Uterus (tissue), 4 donors: ENCODE measurements around the gene ITGAV. TPM values are rescaled to one million over a fixed set of nuclear protein-coding genes. Genes with fewer than 3 reads are reported as not detected.
A peak's percentile ranks its signal among the peaks of the same experiment; 100 is the strongest.

ENCODE experiments used
- DNase-seq, 2 donors: peaks; one replicate each; pipeline ENCODE4 v3.0.0-alpha.2; 2019 to 2020
- H3K27ac ChIP-seq, 2 donors: fragments of 200-600 bp; sonication (generic); 1 replicate in 1 of 2; 2 replicates in 1 of 2; pipeline ENCODE4 v1.5.1; 2016 to 2018
- H3K27me3 ChIP-seq, 2 donors: fragments of 200-600 bp; sonication (generic); one replicate each; pipeline ENCODE4 v1.5.1; 2018 to 2019; ENCODE audit warnings: control low read depth in 1 of 2
- H3K36me3 ChIP-seq, 2 donors: fragments of 200-600 bp; sonication (generic); one replicate each; pipeline ENCODE4 v1.5.1; 2019; ENCODE audit warnings: control low read depth in 1 of 2
- H3K4me1 ChIP-seq, 2 donors: fragments of 200-600 bp; sonication (generic); one replicate each; pipeline ENCODE4 v1.5.1; 2018 to 2019; ENCODE audit warnings: control low read depth in 1 of 2
- H3K4me3 ChIP-seq, 2 donors: fragments of 200-600 bp; sonication (generic); 1 replicate in 1 of 2; 2 replicates in 1 of 2; pipeline ENCODE4 v1.5.1; 2018 to 2019; ENCODE audit warnings: mild to moderate bottlenecking in 1 of 2
- H3K9me3 ChIP-seq, 2 donors: fragments of 200-600 bp; sonication (generic); one replicate each; pipeline ENCODE4 v1.5.1; 2019; ENCODE audit warnings: control low read depth in 1 of 2
- POLR2A ChIP-seq, 2 donors: fragments of 450-650 bp; IDR thresholded peaks; one replicate each; pipeline ENCODE4 v1.6.1; 2016; ENCODE audit warnings: antibody characterized with exemption in 2 of 2, mild to moderate bottlenecking in 1 of 2, moderate library complexity in 1 of 2
- intact Hi-C: fragments of 100-400 bp; cut with DNase I; formaldehyde crosslinking; loops from one replicate; pipeline ENCODE4 v1.15.1; 2023; ENCODE audit warnings: low total_unique reads
- total RNA-seq, 4 donors: library from RNA; depleted of rRNA in 3 of 4; stranded (reverse); fragments of >200 nt in 3 of 4; gene quantifications; one replicate each; pipeline versions ENCODE4 v1.1.0 to v1.2.4, GENCODE V29; 2014 to 2023
- TF ChIP-seq, protein P1 (sequence below), 4 experiments: fragments of 200-600 bp in 2 of 4; fragments of 450-650 bp in 2 of 4; sonication (generic) in 2 of 4; IDR thresholded peaks; one replicate each; pipeline ENCODE4 v1.5.1; 2016 to 2019; ENCODE audit warnings: antibody characterized with exemption in 4 of 4, mild to moderate bottlenecking in 2 of 4, moderate library complexity in 1 of 4
- donor health status: DM: yes; HTN: yes; CAD: no.

ITGAV gene
- total RNA-seq, 4 donors from 2014 or later: 76.9 to 232 (median 104) TPM

DNA sequence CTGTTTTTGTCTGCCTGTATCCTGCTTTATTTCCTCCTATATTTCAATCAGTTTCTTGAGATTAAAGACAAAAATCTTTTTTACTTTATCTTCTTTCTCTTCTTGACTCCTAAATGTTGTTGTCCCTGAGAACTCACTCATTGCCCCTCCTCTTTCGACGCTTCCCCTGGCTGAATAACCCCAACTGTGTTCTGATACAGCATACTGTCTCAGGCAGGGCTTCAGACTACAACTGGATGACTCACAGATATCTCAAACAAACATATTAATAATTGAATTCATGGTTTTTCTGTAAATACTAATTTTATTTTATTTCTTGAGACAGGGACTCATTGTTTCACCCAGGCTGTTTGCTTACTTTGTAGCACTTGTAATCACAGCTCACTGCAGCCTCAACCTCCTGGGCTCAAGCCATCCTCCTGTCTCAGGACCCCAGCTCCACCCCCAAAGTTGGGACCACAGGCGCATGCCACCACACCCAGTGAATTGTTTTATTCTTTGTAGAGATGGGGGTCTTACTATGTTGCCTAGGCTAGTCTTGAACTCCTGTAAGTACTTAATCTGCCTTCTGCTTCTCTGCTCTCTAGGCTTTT, 9.4 kb downstream of the ITGAV start:
- TF ChIP-seq, protein P1, sequence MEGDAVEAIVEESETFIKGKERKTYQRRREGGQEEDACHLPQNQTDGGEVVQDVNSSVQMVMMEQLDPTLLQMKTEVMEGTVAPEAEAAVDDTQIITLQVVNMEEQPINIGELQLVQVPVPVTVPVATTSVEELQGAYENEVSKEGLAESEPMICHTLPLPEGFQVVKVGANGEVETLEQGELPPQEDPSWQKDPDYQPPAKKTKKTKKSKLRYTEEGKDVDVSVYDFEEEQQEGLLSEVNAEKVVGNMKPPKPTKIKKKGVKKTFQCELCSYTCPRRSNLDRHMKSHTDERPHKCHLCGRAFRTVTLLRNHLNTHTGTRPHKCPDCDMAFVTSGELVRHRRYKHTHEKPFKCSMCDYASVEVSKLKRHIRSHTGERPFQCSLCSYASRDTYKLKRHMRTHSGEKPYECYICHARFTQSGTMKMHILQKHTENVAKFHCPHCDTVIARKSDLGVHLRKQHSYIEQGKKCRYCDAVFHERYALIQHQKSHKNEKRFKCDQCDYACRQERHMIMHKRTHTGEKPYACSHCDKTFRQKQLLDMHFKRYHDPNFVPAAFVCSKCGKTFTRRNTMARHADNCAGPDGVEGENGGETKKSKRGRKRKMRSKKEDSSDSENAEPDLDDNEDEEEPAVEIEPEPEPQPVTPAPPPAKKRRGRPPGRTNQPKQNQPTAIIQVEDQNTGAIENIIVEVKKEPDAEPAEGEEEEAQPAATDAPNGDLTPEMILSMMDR (IDR thresholded peaks at IDR 0.05): no peak
- no peak for TF ChIP-seq POLR2A (IDR thresholded peaks at IDR 0.05)
- H3K4me1 ChIP-seq: peaks cover 0 to 15% of the 10 kb centered on the region in 2 donors

DNA sequence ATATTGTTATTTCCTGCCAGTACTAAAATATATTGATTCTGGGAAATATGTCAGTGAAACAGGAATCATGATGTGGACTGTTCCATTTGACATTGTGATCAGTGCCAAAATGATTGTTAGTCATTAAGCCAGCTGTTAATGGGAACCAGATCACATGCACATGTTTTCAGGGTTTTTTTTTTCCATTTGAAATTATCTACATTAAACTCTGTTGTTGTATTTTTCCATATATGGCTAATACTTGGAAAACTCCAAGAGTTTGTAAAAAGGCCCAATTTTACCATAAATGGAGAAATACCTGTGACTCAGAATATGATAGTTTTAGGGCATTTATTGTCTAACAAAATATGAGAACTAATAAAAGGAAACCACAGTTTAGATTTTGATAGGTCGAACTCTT, 13.4 kb downstream of the ITGAV start:
- Histone ChIP-seq H3K4me1 (peaks cover 0 to 5% of the 10 kb centered on the region in 2 donors), H3K9me3 (no peaks in the 10 kb centered on the region), H3K36me3 (no peaks in the 10 kb centered on the region), H3K27me3 (no peaks in the 10 kb centered on the region), H3K4me3 (no peak overlapping the region), H3K27ac (no peak overlapping the region)
- no peak for TF ChIP-seq POLR2A (IDR thresholded peaks at IDR 0.05)
- TF ChIP-seq, protein P1 (IDR thresholded peaks at IDR 0.05): no peak
- no peak for DNase-seq
- intact Hi-C loops: no loop called here

More for the DNA sequence above, 9.4 kb downstream of the ITGAV start:
- intact Hi-C loops: no loop called here
- no peak overlapping the region for H3K27ac ChIP-seq
- no peaks in the 10 kb centered on the region for H3K9me3 ChIP-seq
- H3K4me3 ChIP-seq: no peak overlapping the region
- no peaks in the 10 kb centered on the region for H3K36me3 ChIP-seq
- DNase-seq: no peak
- H3K27me3 ChIP-seq: no peaks in the 10 kb centered on the region

DNA sequence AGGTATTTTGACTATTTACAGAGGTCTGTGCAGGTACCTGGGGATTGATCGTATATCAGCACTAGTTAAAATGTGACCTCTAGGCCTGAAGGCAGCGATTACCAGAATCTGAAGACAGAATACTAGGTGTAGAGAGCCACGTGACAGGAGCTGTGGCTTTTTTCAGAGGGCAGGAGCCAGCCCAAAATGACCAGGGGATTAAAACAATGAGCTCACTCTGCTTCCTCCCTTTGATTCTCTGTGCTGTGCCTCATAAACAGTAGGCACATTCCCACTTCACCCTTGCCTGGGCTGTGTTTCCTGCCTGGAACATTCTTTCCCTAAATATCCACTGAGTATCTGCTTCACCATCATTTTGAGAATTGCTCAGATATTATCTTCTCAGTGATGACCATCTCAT, 15.2 kb downstream of the ITGAV start:
- no peaks in the 10 kb centered on the region for H3K36me3 ChIP-seq
- H3K4me3 ChIP-seq: no peak overlapping the region
- intact Hi-C loops: no loop called here
- H3K4me1 ChIP-seq: no peaks in the 10 kb centered on the region
- no peaks in the 10 kb centered on the region for H3K9me3 ChIP-seq
- TF ChIP-seq, protein P1 (IDR thresholded peaks at IDR 0.05): no peak
- no peak for TF ChIP-seq POLR2A (IDR thresholded peaks at IDR 0.05)
- peak overlapping the region; percentile 19 to 71 for H3K27ac ChIP-seq
- no peak for DNase-seq
- H3K27me3 ChIP-seq: no peaks in the 10 kb centered on the region

DNA sequence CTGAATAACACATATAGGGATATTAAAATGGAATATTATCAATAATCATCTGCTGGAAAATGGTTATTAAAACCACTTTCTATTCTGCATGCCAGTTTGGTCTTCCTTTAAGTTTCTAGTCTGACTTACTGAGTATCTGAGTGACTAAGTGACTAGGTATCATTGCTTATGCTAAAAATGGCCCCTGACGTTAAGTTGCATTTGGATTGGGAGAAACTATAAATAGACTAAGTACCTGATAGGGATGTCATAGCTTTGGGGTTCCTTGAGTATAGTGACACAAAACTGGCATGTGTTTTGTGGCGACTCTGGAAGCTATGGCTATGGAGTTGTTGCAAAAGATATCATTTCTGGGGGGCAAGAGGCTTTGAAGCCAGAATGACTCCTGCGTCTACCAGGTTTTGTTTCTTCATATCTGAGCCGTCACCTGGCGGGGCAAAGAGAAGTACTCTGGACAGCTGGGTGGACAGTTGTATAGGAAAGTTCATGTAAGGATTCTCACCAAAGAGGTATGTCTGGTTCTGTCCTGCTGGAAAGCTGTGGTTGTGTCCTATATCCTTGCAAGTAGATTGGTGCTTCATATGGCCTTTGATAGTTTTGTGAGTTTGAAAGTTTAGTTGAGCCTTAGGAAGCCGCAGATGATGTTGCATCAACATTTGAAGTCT, 17.9 kb downstream of the ITGAV start:
- no peak for DNase-seq
- no peaks in the 10 kb centered on the region for H3K4me1 ChIP-seq
- no peak overlapping the region for H3K27ac ChIP-seq
- H3K4me3 ChIP-seq: no peak overlapping the region
- H3K36me3 ChIP-seq: no peaks in the 10 kb centered on the region
- intact Hi-C loops: no loop called here
- no peak for TF ChIP-seq POLR2A (IDR thresholded peaks at IDR 0.05)
- TF ChIP-seq, protein P1 (IDR thresholded peaks at IDR 0.05): no peak
- H3K27me3 ChIP-seq: no peaks in the 10 kb centered on the region
- H3K9me3 ChIP-seq: no peaks in the 10 kb centered on the region

DNA sequence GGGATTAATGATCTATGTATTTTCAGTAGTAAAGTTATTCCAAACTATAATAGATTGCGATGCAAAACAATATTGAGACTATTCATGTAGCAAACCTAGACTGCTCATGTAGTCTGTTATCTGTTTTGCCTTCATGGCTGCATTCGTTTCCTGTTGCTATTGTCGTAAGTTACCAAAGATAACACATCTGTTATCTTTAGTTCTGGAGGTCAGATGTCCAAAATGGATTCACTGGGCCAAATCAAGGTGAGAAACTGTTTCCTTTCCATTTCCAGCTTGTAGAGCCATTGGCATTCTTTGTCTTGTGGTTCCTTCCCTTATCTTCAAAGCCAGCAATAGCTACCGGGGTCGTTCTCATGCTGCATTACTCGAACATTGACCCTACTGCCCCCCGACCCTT, 20.9 kb downstream of the ITGAV start:
- Histone ChIP-seq H3K4me3 (no peak overlapping the region), H3K27me3 (no peaks in the 10 kb centered on the region), H3K36me3 (no peaks in the 10 kb centered on the region), H3K9me3 (no peaks in the 10 kb centered on the region), H3K27ac (no peak overlapping the region), H3K4me1 (no peaks in the 10 kb centered on the region)
- TF ChIP-seq, protein P1 (IDR thresholded peaks at IDR 0.05): no peak
- no peak for TF ChIP-seq POLR2A (IDR thresholded peaks at IDR 0.05)
- DNase-seq: no peak
- intact Hi-C loops: no loop called here
